Lung (tissue), 12 donors: ENCODE data around the gene FARP1. TPM values are rescaled to one million over a fixed set of nuclear protein-coding genes. Genes with fewer than 3 reads are reported as not detected.

ENCODE experiments used
- ATAC-seq: fragments of 200-7000 bp; cut with Tn5 transposase; one replicate; pipeline ENCODE4 v1.9.1; 2020; ENCODE audit warnings: moderate number of reproducible peaks; ENCODE audit not compliant: insufficient read depth, low FRiP score
- DNase-seq, 3 donors: peaks; one replicate each; pipeline ENCODE4 v3.0.0-alpha.2; 2013 to 2017
- H3K27ac ChIP-seq, 2 donors: one replicate each; pipeline ENCODE4 v1.5.1; 2013; ENCODE audit warnings: mild to moderate bottlenecking in 2 of 2, moderate library complexity in 2 of 2, control low read depth in 1 of 2, inconsistent platforms in 1 of 2, low read depth in 1 of 2, low read length in 1 of 2
- H3K27me3 ChIP-seq, 3 donors: one replicate each; pipeline ENCODE4 v1.5.1; 2013; ENCODE audit warnings: low read length in 2 of 3; ENCODE audit not compliant: control insufficient read depth in 3 of 3, insufficient read depth in 3 of 3
- H3K36me3 ChIP-seq, 4 donors: one replicate each; pipeline ENCODE4 v1.5.1; 2013; ENCODE audit warnings: low read length in 4 of 4, mild to moderate bottlenecking in 1 of 4, moderate library complexity in 1 of 4; ENCODE audit not compliant: control insufficient read depth in 4 of 4, insufficient read depth in 4 of 4
- H3K4me1 ChIP-seq, 5 donors: one replicate each; pipeline ENCODE4 v1.5.1; 2013; ENCODE audit warnings: low read length in 5 of 5, mild to moderate bottlenecking in 2 of 5, moderate library complexity in 1 of 5; ENCODE audit not compliant: control insufficient read depth in 5 of 5, insufficient read depth in 5 of 5
- H3K4me3 ChIP-seq: one replicate; pipeline ENCODE4 v1.5.1; 2013; ENCODE audit warnings: mild to moderate bottlenecking, control low read depth, moderate library complexity
- H3K9ac ChIP-seq, 2 donors: one replicate each; pipeline ENCODE4 v1.5.1; 2013; ENCODE audit warnings: low read length in 2 of 2, control low read depth in 1 of 2; ENCODE audit not compliant: insufficient read depth in 1 of 2
- H3K9me3 ChIP-seq, 4 donors: one replicate each; pipeline ENCODE4 v1.5.1; 2013; ENCODE audit warnings: low read length in 3 of 4, mild to moderate bottlenecking in 1 of 4, moderate library complexity in 1 of 4; ENCODE audit not compliant: control insufficient read depth in 4 of 4, insufficient read depth in 3 of 4
- WGBS, 2 donors: extraction: QIAGEN DNeasy Blood & Tissue Kit; methylation state at CpG; one replicate each; pipeline ENCODE4 v1.1.7; 2013; 5-methylcytosine and 5-hydroxymethylcytosine counted together
- polyA plus RNA-seq, 2 donors: library from polyadenylated mRNA; stranded (reverse); fragments of 200-250 nt; gene quantifications; one replicate each; pipeline ENCODE4 v1.2.1, GENCODE V29; 2013
- total RNA-seq, 2 donors: library from RNA; depleted of rRNA in 1 of 2; stranded (reverse); fragments of >200 nt in 1 of 2; gene quantifications; one replicate each; pipeline ENCODE4 v1.2.1, GENCODE V29; 2014 to 2021
- TF ChIP-seq, protein P1 (sequence below): IDR thresholded peaks from 2 replicates; pipeline ENCODE4 v1.5.1; 2012; ENCODE audit warnings: mild to moderate bottlenecking; ENCODE audit errors: control extremely low read depth, extremely low read depth
- donor health status: control.
- donor health status: control.
- donor health status: Bipolar disorder and iron deficiency.
- donor health status: healthy.
- donor health status: DM: yes; HTN: yes; CAD: no.

Gene FARP1
- total and polyA plus RNA-seq, 4 donors: 20.8 to 102 (median 54.4) TPM

DNA sequence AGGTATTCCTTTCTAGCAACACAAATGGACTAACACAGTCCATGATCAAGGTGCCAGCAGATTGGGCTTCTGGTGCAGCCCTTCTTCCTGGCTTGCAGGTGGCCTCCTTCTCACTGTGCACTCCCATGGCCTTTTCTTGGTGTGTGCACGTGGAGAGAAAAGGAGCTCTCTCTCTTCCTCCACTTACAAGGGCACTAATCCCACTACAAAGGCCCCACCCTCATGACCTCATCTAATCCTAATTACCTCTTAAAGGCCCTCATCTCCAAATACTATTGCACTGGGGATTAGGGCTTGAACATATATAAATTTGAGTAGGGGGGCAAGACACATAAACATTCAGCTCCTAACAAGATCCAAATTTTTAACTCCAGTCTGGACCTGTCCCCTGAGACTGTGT lies 19.7 kb upstream of the FARP1 start:
- Histone ChIP-seq H3K4me1 (peaks cover 0 to 1% (median 0%) of the 10 kb centered on the region in 5 donors), H3K36me3 (no peaks in the 10 kb centered on the region), H3K9me3 (peaks cover 0 to 6% (median 2%) of the 10 kb centered on the region in 4 donors), H3K27me3 (no peaks in the 10 kb centered on the region), H3K27ac (no peak overlapping the region), H3K9ac (no peak overlapping the region), H3K4me3 (no peak overlapping the region)
- ATAC-seq (no peak), DNase-seq (no peak)
- WGBS, 2 donors: 87 to 90% methylated on average over 1 of the region's 1 CpG
- TF ChIP-seq, protein P1, sequence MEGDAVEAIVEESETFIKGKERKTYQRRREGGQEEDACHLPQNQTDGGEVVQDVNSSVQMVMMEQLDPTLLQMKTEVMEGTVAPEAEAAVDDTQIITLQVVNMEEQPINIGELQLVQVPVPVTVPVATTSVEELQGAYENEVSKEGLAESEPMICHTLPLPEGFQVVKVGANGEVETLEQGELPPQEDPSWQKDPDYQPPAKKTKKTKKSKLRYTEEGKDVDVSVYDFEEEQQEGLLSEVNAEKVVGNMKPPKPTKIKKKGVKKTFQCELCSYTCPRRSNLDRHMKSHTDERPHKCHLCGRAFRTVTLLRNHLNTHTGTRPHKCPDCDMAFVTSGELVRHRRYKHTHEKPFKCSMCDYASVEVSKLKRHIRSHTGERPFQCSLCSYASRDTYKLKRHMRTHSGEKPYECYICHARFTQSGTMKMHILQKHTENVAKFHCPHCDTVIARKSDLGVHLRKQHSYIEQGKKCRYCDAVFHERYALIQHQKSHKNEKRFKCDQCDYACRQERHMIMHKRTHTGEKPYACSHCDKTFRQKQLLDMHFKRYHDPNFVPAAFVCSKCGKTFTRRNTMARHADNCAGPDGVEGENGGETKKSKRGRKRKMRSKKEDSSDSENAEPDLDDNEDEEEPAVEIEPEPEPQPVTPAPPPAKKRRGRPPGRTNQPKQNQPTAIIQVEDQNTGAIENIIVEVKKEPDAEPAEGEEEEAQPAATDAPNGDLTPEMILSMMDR: no peak

- DNase-seq (no peak), ATAC-seq (no peak)
- peaks cover 0 to 3% (median under 1%) of the 10 kb centered on the region in 4 donors for H3K9me3 ChIP-seq
- H3K9ac ChIP-seq: no peak overlapping the region
- 92 to 95% methylated on average over 5 of the region's 5 CpGs for WGBS, 2 donors
- H3K4me3 ChIP-seq: no peak overlapping the region
- TF ChIP-seq, protein P1: no peak
- no peak overlapping the region for H3K27ac ChIP-seq
- peaks cover 0 to 1% (median 0%) of the 10 kb centered on the region in 5 donors for H3K4me1 ChIP-seq
- no peaks in the 10 kb centered on the region for H3K27me3 ChIP-seq
- no peaks in the 10 kb centered on the region for H3K36me3 ChIP-seq
Observed at GRCh38 chr13:98129059-98129746, 13.7 kb upstream of the FARP1 start.

DNA sequence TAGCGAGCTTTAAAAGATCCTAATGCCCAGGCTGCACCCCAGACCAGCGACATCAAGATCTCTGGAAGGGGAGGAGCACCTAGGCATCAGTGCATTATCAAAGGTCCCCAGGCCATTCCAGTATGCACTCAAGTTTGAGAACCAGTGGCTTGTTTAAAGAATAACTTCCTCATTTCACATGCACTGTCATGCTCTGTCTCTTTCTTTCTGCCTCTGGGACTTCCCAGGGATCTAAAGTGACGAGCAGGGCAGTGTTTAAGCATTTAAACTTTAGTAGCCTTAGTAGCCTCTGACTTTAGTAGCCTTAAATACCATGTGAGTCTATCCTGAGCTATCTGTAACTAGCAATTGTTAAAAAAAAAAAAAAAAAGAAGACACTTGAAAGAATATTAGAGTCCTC lies 8.9 kb upstream of the FARP1 start:
- TF ChIP-seq, protein P1: no peak
- DNase-seq (no peak), ATAC-seq (no peak)
- Histone ChIP-seq H3K27me3 (no peaks in the 10 kb centered on the region), H3K4me1 (no peaks in the 10 kb centered on the region), H3K36me3 (no peaks in the 10 kb centered on the region), H3K9ac (no peak overlapping the region), H3K4me3 (no peak overlapping the region), H3K27ac (no peak overlapping the region), H3K9me3 (no peaks in the 10 kb centered on the region)
- WGBS, 2 donors: 40 to 52% methylated on average over 3 of the region's 3 CpGs

DNA sequence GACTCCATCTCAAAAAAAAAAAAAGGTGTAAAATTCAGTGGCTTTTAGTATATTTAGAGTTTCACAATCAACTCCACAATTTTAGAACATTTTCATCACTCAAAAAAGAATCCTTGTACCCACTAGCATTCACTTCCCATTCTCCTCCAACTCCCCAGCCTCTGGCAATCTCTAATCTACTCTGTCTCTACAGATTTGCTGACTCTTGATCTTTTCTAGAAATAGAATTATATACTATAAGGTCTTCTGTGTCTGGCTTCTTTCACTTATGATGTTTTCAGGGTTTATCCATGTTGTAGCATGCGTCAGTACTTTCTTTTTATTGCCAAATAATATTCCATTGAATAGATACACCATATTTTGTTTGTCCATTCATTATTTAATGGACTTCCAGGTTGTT lies 8.0 kb upstream of the FARP1 start:
- H3K9ac ChIP-seq: no peak overlapping the region
- H3K27ac ChIP-seq: no peak overlapping the region
- no peak overlapping the region for H3K4me3 ChIP-seq
- no peaks in the 10 kb centered on the region for H3K4me1 ChIP-seq
- no peak for ATAC-seq
- TF ChIP-seq, protein P1: no peak
- no peaks in the 10 kb centered on the region for H3K36me3 ChIP-seq
- no peak for DNase-seq
- H3K27me3 ChIP-seq: no peaks in the 10 kb centered on the region
- H3K9me3 ChIP-seq: no peaks in the 10 kb centered on the region
- 95 to 97% methylated on average over 1 of the region's 1 CpG for WGBS, 2 donors
